HepG2 (cell line): ENCODE results near the gene IL1RAP. TPM values are rescaled to one million over a fixed set of nuclear protein-coding genes. Genes with fewer than 3 reads are reported as not detected.

Experiments
- ATAD3A ChIP-seq: sonication (generic); formaldehyde crosslinking; IDR thresholded peaks from 2 replicates; pipeline ENCODE4 v1.4.0; 2020; ENCODE audit warnings: missing genetic modification reagents
- CEBPG ChIP-seq: IDR thresholded peaks from 2 replicates; pipeline ENCODE4 v1.6.1; 2016
- DRAP1 ChIP-seq: IDR thresholded peaks from 2 replicates; pipeline ENCODE4 v1.6.1; 2016; ENCODE audit warnings: missing genetic modification reagents, missing compliant biosample characterization
- E2F2 ChIP-seq: sonication (generic); formaldehyde crosslinking; IDR thresholded peaks from 2 replicates; pipeline ENCODE4 v1.4.0; 2020; ENCODE audit warnings: missing genetic modification reagents, borderline replicate concordance
- EEA1 ChIP-seq: sonication (generic); formaldehyde crosslinking; IDR thresholded peaks from 2 replicates; pipeline ENCODE4 v1.5.1; 2020; ENCODE audit warnings: mild to moderate bottlenecking, missing genetic modification reagents, borderline replicate concordance
- GATAD1 ChIP-seq: IDR thresholded peaks from 2 replicates; pipeline ENCODE4 v1.6.1; 2016; ENCODE audit warnings: missing genetic modification reagents, missing compliant biosample characterization
- HDAC1 ChIP-seq: sonication (generic); formaldehyde crosslinking; IDR thresholded peaks from 2 replicates; pipeline ENCODE4 v1.5.1; 2020; ENCODE audit warnings: mild to moderate bottlenecking, missing genetic modification reagents
- HMGXB4 ChIP-seq, 2 experiments: sonication (generic) in 1 of 2; formaldehyde crosslinking in 1 of 2; IDR thresholded peaks; 2 replicates each; pipeline versions ENCODE4 v1.4.0 to v1.6.1; 2018 to 2020; ENCODE audit warnings: missing genetic modification reagents in 2 of 2, borderline replicate concordance in 1 of 2, low read depth in 1 of 2, mild to moderate bottlenecking in 1 of 2, missing biosample characterization in 1 of 2
- IKZF1 ChIP-seq: fragments of 450-650 bp; IDR thresholded peaks from 2 replicates; pipeline ENCODE4 v1.7.1; 2016
- LCORL ChIP-seq, 2 experiments: fragments of 450-650 bp in 1 of 2; sonication (generic) in 1 of 2; formaldehyde crosslinking in 1 of 2; IDR thresholded peaks; 2 replicates each; pipeline versions ENCODE4 v1.5.0 to v1.6.1; 2017 to 2020; ENCODE audit warnings: antibody characterized with exemption in 1 of 2, missing genetic modification reagents in 1 of 2
- MNT ChIP-seq: fragments of 450-650 bp; IDR thresholded peaks from 2 replicates; pipeline ENCODE4 v1.6.1; 2016
- NR2F6 ChIP-seq, 2 experiments: IDR thresholded peaks; 2 replicates each; pipeline ENCODE4 v1.6.1; 2016; ENCODE audit warnings: antibody characterized with exemption in 1 of 2, mild to moderate bottlenecking in 1 of 2
- REPIN1 ChIP-seq: sonication (generic); formaldehyde crosslinking; IDR thresholded peaks from 2 replicates; pipeline ENCODE4 v1.8.0; 2022; ENCODE audit warnings: missing genetic modification reagents, low read depth, mild to moderate bottlenecking, borderline replicate concordance
- SIN3B ChIP-seq: fragments of 150-350 bp; IDR thresholded peaks from 2 replicates; pipeline ENCODE4 v1.6.1; 2014; ENCODE audit warnings: low read length
- YY1 ChIP-seq: IDR thresholded peaks from 2 replicates; pipeline ENCODE4 v1.6.1; 2011; ENCODE audit warnings: low read length, low read depth, moderate library complexity, mild to moderate bottlenecking; ENCODE audit not compliant: insufficient read depth, insufficient replicate concordance
- ZFP36L2 ChIP-seq: sonication (generic); formaldehyde crosslinking; IDR thresholded peaks from 2 replicates; pipeline ENCODE4 v1.4.0; 2020; ENCODE audit warnings: missing genetic modification reagents
- ZGPAT ChIP-seq: IDR thresholded peaks from 2 replicates; pipeline ENCODE4 v1.6.1; 2016; ENCODE audit warnings: mild to moderate bottlenecking
- ZNF281 ChIP-seq: sonication (generic); formaldehyde crosslinking; IDR thresholded peaks from 2 replicates; pipeline ENCODE4 v1.4.0; 2020; ENCODE audit warnings: missing genetic modification reagents, borderline replicate concordance
- ZNF580 ChIP-seq: IDR thresholded peaks from 2 replicates; pipeline ENCODE4 v1.6.1; 2016; ENCODE audit warnings: low read depth, borderline replicate concordance
- ZNF616 ChIP-seq: sonication (generic); formaldehyde crosslinking; IDR thresholded peaks from 2 replicates; pipeline ENCODE4 v1.5.0; 2020; ENCODE audit warnings: low read depth, mild to moderate bottlenecking, missing genetic modification reagents
- ZNF619 ChIP-seq: sonication (generic); formaldehyde crosslinking; IDR thresholded peaks from 2 replicates; pipeline ENCODE4 v1.4.0; 2020; ENCODE audit warnings: mild to moderate bottlenecking, missing genetic modification reagents
- polyA plus RNA-seq, 8 experiments: library from polyadenylated mRNA; depleted of rRNA in 3 of 8; stranded (reverse) in 7 of 8; unstranded in 1 of 8; fragments of >200 nt; fragmentation: Illumina TruSeq in 4 of 8; extraction: Trizol in 4 of 8; gene quantifications; 2 replicates each; pipeline versions ENCODE4 v1.2.1 to v1.2.3, GENCODE V29; 2011 to 2016; ENCODE audit warnings: low read depth in 4 of 8, missing spikeins in 1 of 8, mixed read lengths in 1 of 8; ENCODE audit not compliant: insufficient read depth in 1 of 8
- total RNA-seq, 5 experiments: library from RNA; depleted of rRNA; stranded (reverse); fragments of >200 nt; fragmentation: Illumina TruSeq; extraction: Trizol; gene quantifications; 2 replicates each; pipeline ENCODE4 v1.2.3, GENCODE V29; 2016; ENCODE audit warnings: low read depth in 1 of 5

Gene IL1RAP
- total and polyA plus RNA-seq, 2 of the 13 experiments (the other 11 are each of a cell fraction or from before 2014, with no cell fraction given) = 18.3 to 54.9 TPM

- no peak for TF ChIP-seq DRAP1
- TF ChIP-seq HDAC1 = peak; percentile 39; the same call in 1 of the 2 replicates
- no peak for TF ChIP-seq ZNF619 (CRISPR knock-in tag)
- TF ChIP-seq E2F2 (CRISPR knock-in tag) = no peak
- no peak for TF ChIP-seq LCORL (IDR thresholded peaks at IDR 0.05)
- no peak for TF ChIP-seq LCORL (CRISPR knock-in tag; IDR thresholded peaks at IDR 0.05)
- TF ChIP-seq ZFP36L2 (CRISPR knock-in tag) = no peak
- TF ChIP-seq ZNF616 = no peak
- TF ChIP-seq IKZF1 = no peak
- TF ChIP-seq GATAD1 (CRISPR knock-in tag) = peak; percentile 45; the same call in 1 of the 2 replicates
- no peak for TF ChIP-seq YY1
- peak; percentile 39; the same call in 1 of the 2 replicates for TF ChIP-seq REPIN1 (CRISPR knock-in tag)
- no peak for TF ChIP-seq ZNF281 (CRISPR knock-in tag)
- TF ChIP-seq ZNF580 (CRISPR knock-in tag) = 0 out of 2 replicates have a peak, but pooled peaks have one; percentile 20
- peak in 1 of 2 experiments; percentile 71; a peak in 3 of 4 replicates for TF ChIP-seq HMGXB4 (CRISPR knock-in tag; IDR thresholded peaks at IDR 0.05; ENCODE audit: borderline replicate concordance in 1 of 2, low read depth in 1 of 2)
- no peak for TF ChIP-seq EEA1 (CRISPR knock-in tag)
- peak; percentile 95 for TF ChIP-seq CEBPG (CRISPR knock-in tag)
- no peak for TF ChIP-seq SIN3B
- TF ChIP-seq MNT = no peak
- no peak for TF ChIP-seq ATAD3A (CRISPR knock-in tag)
- TF ChIP-seq NR2F6 (IDR thresholded peaks at IDR 0.05) = peak; percentile 71
- TF ChIP-seq NR2F6 (CRISPR knock-in tag; IDR thresholded peaks at IDR 0.05) = peak; percentile 84
- TF ChIP-seq ZGPAT (CRISPR knock-in tag) = peak; percentile 56; the same call in 1 of the 2 replicates
Observed at GRCh38 chr3:190701096-190701532, 187.2 kb downstream of the IL1RAP start (continued).
